ENCODE measurements around the gene ROCK2.

Gene ROCK2

GRCh38 chr2:11242542-11243174 lies 101.8 kb downstream of the ROCK2 start:
- no peaks in the 10 kb centered on the region for H3K27me3 ChIP-seq (ENCODE audit: insufficient read depth, low read length, poor library complexity)
- no peak overlapping the region for H3K4ac ChIP-seq (ENCODE audit: low read depth, low read length)
- DNase-seq = no peak
- H3K79me1 ChIP-seq (ENCODE audit: low read length) = peaks cover 8% of the 10 kb centered on the region
- H4K5ac ChIP-seq (ENCODE audit: low read length) = no peak overlapping the region
- no CpG with 5 or more reads among the region's 2 CpGs for WGBS (ENCODE audit: extremely low coverage, insufficient coverage, low lambda C conversion rate)
- H2BK15ac ChIP-seq (replicated peaks; ENCODE audit: low read depth) = no peak overlapping the region
- H2BK120ac ChIP-seq (ENCODE audit: low read depth, low read length) = no peak overlapping the region
- no peak overlapping the region for H3K4me2 ChIP-seq (ENCODE audit: low read length)
- H3K4me1 ChIP-seq (ENCODE audit: control insufficient read depth, low read depth, low read length) = no peaks in the 10 kb centered on the region
- H3K56ac ChIP-seq (ENCODE audit: low read length) = no peak overlapping the region
- H3K9ac ChIP-seq (ENCODE audit: low read length) = no peak overlapping the region
- H3K79me2 ChIP-seq (ENCODE audit: control insufficient read depth, insufficient read depth, low read length) = no peaks in the 10 kb centered on the region
- no peak overlapping the region for H3K23ac ChIP-seq (ENCODE audit: low read length)
- H3K27ac ChIP-seq (ENCODE audit: low read depth, low read length) = no peak overlapping the region
- no peak overlapping the region for H3K18ac ChIP-seq (ENCODE audit: low read length)
- no peak overlapping the region for H2BK5ac ChIP-seq (ENCODE audit: low read length)
- no peak overlapping the region for H3K4me3 ChIP-seq (ENCODE audit: low read length)
- H2AK5ac ChIP-seq (ENCODE audit: low read length) = no peak overlapping the region
- H3K36me3 ChIP-seq (ENCODE audit: control insufficient read depth, insufficient read depth, low read length) = no peaks in the 10 kb centered on the region
- H4K8ac ChIP-seq (ENCODE audit: low read depth, low read length) = no peak overlapping the region

GRCh38 chr2:11241412-11242203 lies 102.8 kb downstream of the ROCK2 start:
- Histone ChIP-seq H3K23ac (ENCODE audit: low read length) (no peak overlapping the region), H3K9ac (ENCODE audit: low read length) (no peak overlapping the region), H2AK5ac (ENCODE audit: low read length) (no peak overlapping the region), H3K79me2 (ENCODE audit: control insufficient read depth, insufficient read depth, low read length) (no peaks in the 10 kb centered on the region), H3K4me1 (ENCODE audit: control insufficient read depth, low read depth, low read length) (no peaks in the 10 kb centered on the region), H3K4me3 (ENCODE audit: low read length) (no peak overlapping the region), H3K4me2 (ENCODE audit: low read length) (no peak overlapping the region), H3K36me3 (ENCODE audit: control insufficient read depth, insufficient read depth, low read length) (no peaks in the 10 kb centered on the region), H3K79me1 (ENCODE audit: low read length) (peaks cover 8% of the 10 kb centered on the region), H4K5ac (ENCODE audit: low read length) (no peak overlapping the region), H2BK5ac (ENCODE audit: low read length) (no peak overlapping the region), H3K18ac (ENCODE audit: low read length) (no peak overlapping the region), H3K4ac (ENCODE audit: low read depth, low read length) (no peak overlapping the region), H3K27ac (ENCODE audit: low read depth, low read length) (no peak overlapping the region), H2BK120ac (ENCODE audit: low read depth, low read length) (no peak overlapping the region), H4K8ac (ENCODE audit: low read depth, low read length) (no peak overlapping the region), H3K27me3 (ENCODE audit: insufficient read depth, low read length, poor library complexity) (no peaks in the 10 kb centered on the region), H2BK15ac (replicated peaks; ENCODE audit: low read depth) (no peak overlapping the region), H3K56ac (ENCODE audit: low read length) (no peak overlapping the region)
- DNase-seq = no peak
- WGBS (ENCODE audit: extremely low coverage, insufficient coverage, low lambda C conversion rate) = no CpG with 5 or more reads among the region's 3 CpGs

- Histone ChIP-seq H3K79me1 (ENCODE audit: low read length) (peaks cover 9% of the 10 kb centered on the region), H3K27ac (ENCODE audit: low read depth, low read length) (no peak overlapping the region), H3K36me3 (ENCODE audit: control insufficient read depth, insufficient read depth, low read length) (no peaks in the 10 kb centered on the region), H3K4ac (ENCODE audit: low read depth, low read length) (no peak overlapping the region), H2BK120ac (ENCODE audit: low read depth, low read length) (no peak overlapping the region), H3K4me1 (ENCODE audit: control insufficient read depth, low read depth, low read length) (no peaks in the 10 kb centered on the region), H2BK15ac (replicated peaks; ENCODE audit: low read depth) (no peak overlapping the region), H2AK5ac (ENCODE audit: low read length) (no peak overlapping the region), H3K4me3 (ENCODE audit: low read length) (no peak overlapping the region), H3K79me2 (ENCODE audit: control insufficient read depth, insufficient read depth, low read length) (no peaks in the 10 kb centered on the region), H3K9ac (ENCODE audit: low read length) (no peak overlapping the region), H3K56ac (ENCODE audit: low read length) (no peak overlapping the region), H3K27me3 (ENCODE audit: insufficient read depth, low read length, poor library complexity) (no peaks in the 10 kb centered on the region), H4K5ac (ENCODE audit: low read length) (no peak overlapping the region), H3K23ac (ENCODE audit: low read length) (no peak overlapping the region), H3K18ac (ENCODE audit: low read length) (no peak overlapping the region), H3K4me2 (ENCODE audit: low read length) (no peak overlapping the region), H2BK5ac (ENCODE audit: low read length) (no peak overlapping the region), H4K8ac (ENCODE audit: low read depth, low read length) (no peak overlapping the region)
- WGBS (ENCODE audit: extremely low coverage, insufficient coverage, low lambda C conversion rate) = no CpG with 5 or more reads among the region's 6 CpGs
- DNase-seq = peak; percentile 35
Measured at GRCh38 chr2:11239666-11240462, 104.6 kb downstream of the ROCK2 start.

GRCh38 chr2:11239147-11239546 lies 105.3 kb downstream of the ROCK2 start:
- no peak overlapping the region for H2BK120ac ChIP-seq (ENCODE audit: low read depth, low read length)
- no peak overlapping the region for H3K4ac ChIP-seq (ENCODE audit: low read depth, low read length)
- H3K23ac ChIP-seq (ENCODE audit: low read length) = no peak overlapping the region
- no peak overlapping the region for H2BK5ac ChIP-seq (ENCODE audit: low read length)
- no CpG with 5 or more reads among the region's 2 CpGs for WGBS (ENCODE audit: extremely low coverage, insufficient coverage, low lambda C conversion rate)
- H4K8ac ChIP-seq (ENCODE audit: low read depth, low read length) = no peak overlapping the region
- no peak for DNase-seq
- H3K56ac ChIP-seq (ENCODE audit: low read length) = no peak overlapping the region
- H3K79me2 ChIP-seq (ENCODE audit: control insufficient read depth, insufficient read depth, low read length) = no peaks in the 10 kb centered on the region
- no peak overlapping the region for H3K18ac ChIP-seq (ENCODE audit: low read length)
- H3K36me3 ChIP-seq (ENCODE audit: control insufficient read depth, insufficient read depth, low read length) = no peaks in the 10 kb centered on the region
- H3K9ac ChIP-seq (ENCODE audit: low read length) = no peak overlapping the region
- peaks cover 9% of the 10 kb centered on the region for H3K79me1 ChIP-seq (ENCODE audit: low read length)
- no peak overlapping the region for H2BK15ac ChIP-seq (replicated peaks; ENCODE audit: low read depth)
- H4K5ac ChIP-seq (ENCODE audit: low read length) = no peak overlapping the region
- H3K4me2 ChIP-seq (ENCODE audit: low read length) = no peak overlapping the region
- H3K27ac ChIP-seq (ENCODE audit: low read depth, low read length) = no peak overlapping the region
- H3K27me3 ChIP-seq (ENCODE audit: insufficient read depth, low read length, poor library complexity) = no peaks in the 10 kb centered on the region
- no peaks in the 10 kb centered on the region for H3K4me1 ChIP-seq (ENCODE audit: control insufficient read depth, low read depth, low read length)
- no peak overlapping the region for H2AK5ac ChIP-seq (ENCODE audit: low read length)
- H3K4me3 ChIP-seq (ENCODE audit: low read length) = no peak overlapping the region

- Histone ChIP-seq H3K4me1 (ENCODE audit: control insufficient read depth, low read depth, low read length) (no peaks in the 10 kb centered on the region), H3K79me1 (ENCODE audit: low read length) (peaks cover 3% of the 10 kb centered on the region), H2AK5ac (ENCODE audit: low read length) (no peak overlapping the region), H3K56ac (ENCODE audit: low read length) (no peak overlapping the region), H3K79me2 (ENCODE audit: control insufficient read depth, insufficient read depth, low read length) (no peaks in the 10 kb centered on the region), H3K36me3 (ENCODE audit: control insufficient read depth, insufficient read depth, low read length) (no peaks in the 10 kb centered on the region), H4K5ac (ENCODE audit: low read length) (no peak overlapping the region), H3K4me3 (ENCODE audit: low read length) (no peak overlapping the region), H3K4ac (ENCODE audit: low read depth, low read length) (no peak overlapping the region), H3K23ac (ENCODE audit: low read length) (no peak overlapping the region), H2BK120ac (ENCODE audit: low read depth, low read length) (no peak overlapping the region), H3K9ac (ENCODE audit: low read length) (no peak overlapping the region), H3K27ac (ENCODE audit: low read depth, low read length) (no peak overlapping the region), H3K4me2 (ENCODE audit: low read length) (no peak overlapping the region), H2BK5ac (ENCODE audit: low read length) (no peak overlapping the region), H3K18ac (ENCODE audit: low read length) (no peak overlapping the region), H2BK15ac (replicated peaks; ENCODE audit: low read depth) (no peak overlapping the region), H4K8ac (ENCODE audit: low read depth, low read length) (no peak overlapping the region), H3K27me3 (ENCODE audit: insufficient read depth, low read length, poor library complexity) (no peaks in the 10 kb centered on the region)
- DNase-seq = no peak
- no CpG with 5 or more reads among the region's 2 CpGs for WGBS (ENCODE audit: extremely low coverage, insufficient coverage, low lambda C conversion rate)
Measured at GRCh38 chr2:11237122-11237521, 107.3 kb downstream of the ROCK2 start.

All from mesendoderm (in vitro differentiated cells).